SK-N-SH treated with all-trans-retinoic acid at 6 μM for 48 hours (cell line): ENCODE data around the gene RASAL2.

Experiments used
- ATAC-seq: fragments of 200-7000 bp; cut with Tn5 transposase; 3 replicates; pipeline ENCODE4 v1.9.1; 2020; ENCODE audit warnings: mild to moderate bottlenecking, moderate library complexity
- ARNTL ChIP-seq: fragments of 450-650 bp; formaldehyde crosslinking; IDR thresholded peaks from 2 replicates; pipeline ENCODE4 v1.5.0; 2020; ENCODE audit warnings: low read depth, mild to moderate bottlenecking, moderate library complexity, borderline replicate concordance
- BACH2 ChIP-seq: fragments of 250-450 bp; sonication (Bioruptor Pico); IDR thresholded peaks from 2 replicates; pipeline ENCODE4 v1.9.0; 2021; ENCODE audit warnings: mild to moderate bottlenecking, borderline replicate concordance
- CSDC2 ChIP-seq: fragments of 250-450 bp; sonication (Bioruptor Pico); IDR thresholded peaks from 2 replicates; pipeline ENCODE4 v1.5.0; 2020; ENCODE audit warnings: mild to moderate bottlenecking, moderate library complexity
- ESRRG ChIP-seq: fragments of 250-450 bp; sonication (Bioruptor Pico); IDR thresholded peaks from 2 replicates; pipeline ENCODE4 v1.6.1; 2021; ENCODE audit warnings: mild to moderate bottlenecking
- ISL1 ChIP-seq: fragments of 250-450 bp; sonication (Bioruptor Pico); IDR thresholded peaks from 2 replicates; pipeline ENCODE4 v2.1.2; 2022; ENCODE audit warnings: mild to moderate bottlenecking, moderate library complexity
- OSR1 ChIP-seq: fragments of 250-450 bp; sonication (Bioruptor Pico); IDR thresholded peaks from 2 replicates; pipeline ENCODE4 v1.8.0; 2022; ENCODE audit warnings: moderate library complexity, mild to moderate bottlenecking, inconsistent platforms
- PPARA ChIP-seq: fragments of 250-450 bp; sonication (Bioruptor Pico); IDR thresholded peaks from 2 replicates; pipeline ENCODE4 v1.5.0; 2020; ENCODE audit warnings: mild to moderate bottlenecking, borderline replicate concordance
- RARB ChIP-seq: fragments of 250-450 bp; sonication (Bioruptor Pico); IDR thresholded peaks from 2 replicates; pipeline ENCODE4 v1.8.0; 2021; ENCODE audit warnings: mild to moderate bottlenecking, moderate library complexity
- SNAI2 ChIP-seq: fragments of 250-450 bp; sonication (Bioruptor Pico); IDR thresholded peaks from 2 replicates; pipeline ENCODE4 v1.5.0; 2020; ENCODE audit warnings: mild to moderate bottlenecking, moderate library complexity
- TCF4 ChIP-seq: fragments of 250-450 bp; sonication (Bioruptor Pico); IDR thresholded peaks from 2 replicates; pipeline ENCODE4 v1.8.0; 2021; ENCODE audit warnings: mild to moderate bottlenecking, moderate library complexity, borderline replicate concordance
- TOX ChIP-seq: fragments of 250-450 bp; sonication (Bioruptor Pico); IDR thresholded peaks from 2 replicates; pipeline ENCODE4 v1.8.0; 2021; ENCODE audit warnings: mild to moderate bottlenecking, moderate library complexity, borderline replicate concordance
- ZC3H10 ChIP-seq: fragments of 250-450 bp; sonication (Bioruptor Pico); IDR thresholded peaks from 2 replicates; pipeline ENCODE4 v1.5.1; 2021; ENCODE audit warnings: mild to moderate bottlenecking, moderate library complexity
- ZFP3 ChIP-seq: fragments of 250-450 bp; sonication (Bioruptor Pico); IDR thresholded peaks from 2 replicates; pipeline ENCODE4 v1.5.0; 2020; ENCODE audit warnings: mild to moderate bottlenecking, moderate library complexity
- ZFP30 ChIP-seq: fragments of 450-650 bp; formaldehyde crosslinking; IDR thresholded peaks from 2 replicates; pipeline ENCODE4 v1.5.0; 2022; ENCODE audit warnings: mild to moderate bottlenecking, moderate library complexity
- ZNF70 ChIP-seq: fragments of 450-650 bp; formaldehyde crosslinking; IDR thresholded peaks from 2 replicates; pipeline ENCODE4 v1.5.0; 2020; ENCODE audit warnings: mild to moderate bottlenecking, moderate library complexity
- ZNF8 ChIP-seq: fragments of 450-650 bp; formaldehyde crosslinking; IDR thresholded peaks from 2 replicates; pipeline ENCODE4 v1.5.0; 2020; ENCODE audit warnings: mild to moderate bottlenecking, moderate library complexity
- TF ChIP-seq, protein P1 (sequence below): fragments of 250-450 bp; sonication (Bioruptor Pico); IDR thresholded peaks from 2 replicates; pipeline ENCODE4 v1.5.1; 2020; ENCODE audit warnings: low read depth, mild to moderate bottlenecking, moderate library complexity
- TF ChIP-seq, protein P2 (sequence below): fragments of 250-450 bp; sonication (Bioruptor Pico); IDR thresholded peaks from 2 replicates; pipeline ENCODE4 v1.5.0; 2020; ENCODE audit warnings: mild to moderate bottlenecking, moderate library complexity
- TF ChIP-seq, protein P3 (sequence below): fragments of 250-450 bp; sonication (Bioruptor Pico); IDR thresholded peaks from 2 replicates; pipeline ENCODE4 v1.5.1; 2021; ENCODE audit warnings: mild to moderate bottlenecking, moderate library complexity
- TF ChIP-seq, protein P4 (sequence below): fragments of 250-450 bp; sonication (Bioruptor Pico); IDR thresholded peaks from 2 replicates; pipeline ENCODE4 v1.8.0; 2021; ENCODE audit warnings: low read depth, mild to moderate bottlenecking, moderate library complexity, borderline replicate concordance

The RASAL2 gene

DNA sequence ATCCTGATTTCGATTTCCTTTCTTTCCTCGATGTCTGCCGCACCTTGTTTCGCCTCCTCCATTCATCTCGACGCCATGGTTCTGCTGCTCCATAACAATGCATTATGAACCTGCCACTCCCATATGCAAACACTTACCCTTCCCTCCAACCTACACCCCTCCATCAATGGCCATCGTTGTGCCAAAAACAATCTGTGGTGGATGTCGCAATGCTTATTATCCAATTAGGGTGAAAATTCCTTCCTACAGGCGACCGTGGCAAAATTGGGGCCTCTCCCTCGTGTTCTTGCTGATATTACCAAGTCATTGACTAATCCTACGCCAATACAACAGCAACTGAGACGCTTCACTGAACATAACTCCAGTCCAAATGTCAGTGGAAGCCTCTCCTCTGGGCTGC lies 362.6 kb downstream of the RASAL2 start:
- TF ChIP-seq, protein P1, sequence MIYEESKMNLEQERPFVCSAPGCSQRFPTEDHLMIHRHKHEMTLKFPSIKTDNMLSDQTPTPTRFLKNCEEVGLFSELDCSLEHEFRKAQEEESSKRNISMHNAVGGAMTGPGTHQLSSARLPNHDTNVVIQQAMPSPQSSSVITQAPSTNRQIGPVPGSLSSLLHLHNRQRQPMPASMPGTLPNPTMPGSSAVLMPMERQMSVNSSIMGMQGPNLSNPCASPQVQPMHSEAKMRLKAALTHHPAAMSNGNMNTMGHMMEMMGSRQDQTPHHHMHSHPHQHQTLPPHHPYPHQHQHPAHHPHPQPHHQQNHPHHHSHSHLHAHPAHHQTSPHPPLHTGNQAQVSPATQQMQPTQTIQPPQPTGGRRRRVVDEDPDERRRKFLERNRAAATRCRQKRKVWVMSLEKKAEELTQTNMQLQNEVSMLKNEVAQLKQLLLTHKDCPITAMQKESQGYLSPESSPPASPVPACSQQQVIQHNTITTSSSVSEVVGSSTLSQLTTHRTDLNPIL (CRISPR knock-in tag), result no peak
- TF ChIP-seq ZC3H10 (CRISPR knock-in tag) (no peak), ZNF70 (CRISPR knock-in tag) (no peak)
- TF ChIP-seq, all 23 proteins: peak for 0
- ATAC-seq, result no peak

DNA sequence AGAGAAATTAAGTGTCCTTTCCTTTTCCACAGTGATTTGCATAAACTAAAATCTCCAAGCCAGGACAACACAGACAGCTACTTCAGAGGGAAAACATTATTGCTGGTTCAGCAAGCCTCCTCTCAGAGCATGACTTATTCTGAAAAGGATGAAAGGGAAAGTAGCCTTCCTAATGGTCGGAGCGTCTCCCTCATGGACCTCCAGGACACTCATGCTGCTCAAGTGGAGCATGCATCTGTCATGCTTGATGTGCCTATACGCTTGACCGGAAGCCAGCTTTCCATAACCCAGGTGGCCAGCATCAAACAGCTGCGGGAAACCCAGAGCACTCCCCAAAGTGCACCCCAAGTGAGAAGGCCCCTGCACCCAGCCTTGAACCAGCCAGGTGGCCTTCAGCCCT lies 363.7 kb downstream of the RASAL2 start:
- TF ChIP-seq ISL1, result no peak
- TF ChIP-seq OSR1 (CRISPR knock-in tag), result no peak
- TF ChIP-seq, protein P2, sequence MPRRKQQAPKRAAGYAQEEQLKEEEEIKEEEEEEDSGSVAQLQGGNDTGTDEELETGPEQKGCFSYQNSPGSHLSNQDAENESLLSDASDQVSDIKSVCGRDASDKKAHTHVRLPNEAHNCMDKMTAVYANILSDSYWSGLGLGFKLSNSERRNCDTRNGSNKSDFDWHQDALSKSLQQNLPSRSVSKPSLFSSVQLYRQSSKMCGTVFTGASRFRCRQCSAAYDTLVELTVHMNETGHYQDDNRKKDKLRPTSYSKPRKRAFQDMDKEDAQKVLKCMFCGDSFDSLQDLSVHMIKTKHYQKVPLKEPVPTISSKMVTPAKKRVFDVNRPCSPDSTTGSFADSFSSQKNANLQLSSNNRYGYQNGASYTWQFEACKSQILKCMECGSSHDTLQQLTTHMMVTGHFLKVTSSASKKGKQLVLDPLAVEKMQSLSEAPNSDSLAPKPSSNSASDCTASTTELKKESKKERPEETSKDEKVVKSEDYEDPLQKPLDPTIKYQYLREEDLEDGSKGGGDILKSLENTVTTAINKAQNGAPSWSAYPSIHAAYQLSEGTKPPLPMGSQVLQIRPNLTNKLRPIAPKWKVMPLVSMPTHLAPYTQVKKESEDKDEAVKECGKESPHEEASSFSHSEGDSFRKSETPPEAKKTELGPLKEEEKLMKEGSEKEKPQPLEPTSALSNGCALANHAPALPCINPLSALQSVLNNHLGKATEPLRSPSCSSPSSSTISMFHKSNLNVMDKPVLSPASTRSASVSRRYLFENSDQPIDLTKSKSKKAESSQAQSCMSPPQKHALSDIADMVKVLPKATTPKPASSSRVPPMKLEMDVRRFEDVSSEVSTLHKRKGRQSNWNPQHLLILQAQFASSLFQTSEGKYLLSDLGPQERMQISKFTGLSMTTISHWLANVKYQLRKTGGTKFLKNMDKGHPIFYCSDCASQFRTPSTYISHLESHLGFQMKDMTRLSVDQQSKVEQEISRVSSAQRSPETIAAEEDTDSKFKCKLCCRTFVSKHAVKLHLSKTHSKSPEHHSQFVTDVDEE, result no peak
- TF ChIP-seq ZFP3 (CRISPR knock-in tag), result no peak
- TF ChIP-seq ZNF8, result no peak
- TF ChIP-seq ESRRG, result no peak
- TF ChIP-seq ZNF70 (CRISPR knock-in tag), result no peak
- TF ChIP-seq ZFP30 (CRISPR knock-in tag), result no peak
- no peak for TF ChIP-seq PPARA
- ATAC-seq, result no peak

DNA sequence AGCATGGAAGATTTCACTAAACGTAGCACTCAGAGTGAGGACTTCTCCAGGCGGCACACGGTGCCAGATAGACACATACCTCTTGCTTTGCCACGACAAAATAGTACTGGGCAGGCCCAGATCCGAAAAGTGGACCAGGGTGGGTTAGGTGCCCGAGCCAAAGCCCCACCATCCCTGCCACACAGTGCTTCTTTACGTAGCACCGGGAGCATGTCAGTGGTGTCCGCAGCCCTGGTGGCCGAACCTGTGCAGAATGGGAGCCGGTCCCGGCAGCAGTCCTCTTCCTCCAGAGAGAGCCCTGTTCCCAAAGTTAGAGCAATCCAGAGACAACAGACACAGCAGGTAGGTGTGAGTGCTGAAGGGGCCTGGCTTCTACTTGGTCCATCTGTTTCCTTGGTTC lies 364.3 kb downstream of the RASAL2 start:
- no peak for ATAC-seq

DNA sequence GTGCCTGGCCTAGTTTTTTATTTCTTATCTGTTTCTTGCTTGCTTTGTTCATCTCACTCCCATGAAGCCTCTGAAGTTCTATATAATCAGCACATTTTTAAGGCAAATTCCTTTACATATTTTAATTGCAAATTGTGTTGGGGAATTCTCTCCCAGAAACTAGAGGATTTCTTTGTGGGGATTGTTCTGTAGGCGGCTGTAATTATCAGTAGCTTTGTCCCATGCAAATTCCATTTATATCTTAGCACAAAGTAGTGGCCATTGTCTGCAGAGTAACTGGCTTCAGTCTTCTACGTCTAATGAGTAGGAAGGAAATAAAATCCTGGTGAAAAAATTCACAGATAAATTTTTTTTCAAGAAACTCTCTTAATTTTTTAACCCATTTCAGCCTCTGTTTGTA lies 367.2 kb downstream of the RASAL2 start:
- no peak for ATAC-seq
- TF ChIP-seq, protein P2, result no peak
- TF ChIP-seq, protein P3, sequence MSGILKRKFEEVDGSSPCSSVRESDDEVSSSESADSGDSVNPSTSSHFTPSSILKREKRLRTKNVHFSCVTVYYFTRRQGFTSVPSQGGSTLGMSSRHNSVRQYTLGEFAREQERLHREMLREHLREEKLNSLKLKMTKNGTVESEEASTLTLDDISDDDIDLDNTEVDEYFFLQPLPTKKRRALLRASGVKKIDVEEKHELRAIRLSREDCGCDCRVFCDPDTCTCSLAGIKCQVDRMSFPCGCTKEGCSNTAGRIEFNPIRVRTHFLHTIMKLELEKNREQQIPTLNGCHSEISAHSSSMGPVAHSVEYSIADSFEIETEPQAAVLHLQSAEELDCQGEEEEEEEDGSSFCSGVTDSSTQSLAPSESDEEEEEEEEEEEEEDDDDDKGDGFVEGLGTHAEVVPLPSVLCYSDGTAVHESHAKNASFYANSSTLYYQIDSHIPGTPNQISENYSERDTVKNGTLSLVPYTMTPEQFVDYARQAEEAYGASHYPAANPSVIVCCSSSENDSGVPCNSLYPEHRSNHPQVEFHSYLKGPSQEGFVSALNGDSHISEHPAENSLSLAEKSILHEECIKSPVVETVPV, result no peak

More for the DNA sequence above, 364.3 kb downstream of the RASAL2 start:
- TF ChIP-seq RARB (CRISPR knock-in tag) (no peak), CSDC2 (CRISPR knock-in tag) (no peak), ZFP30 (CRISPR knock-in tag) (no peak), ZNF70 (CRISPR knock-in tag) (no peak), TOX (CRISPR knock-in tag) (no peak), SNAI2 (CRISPR knock-in tag) (no peak), TCF4 (CRISPR knock-in tag) (no peak), BACH2 (CRISPR knock-in tag) (no peak), ZNF8 (no peak), ARNTL (CRISPR knock-in tag) (no peak), ESRRG (no peak), ZC3H10 (CRISPR knock-in tag) (no peak), ZFP3 (CRISPR knock-in tag) (no peak)
- TF ChIP-seq, protein P3, result no peak
- TF ChIP-seq, protein P4, sequence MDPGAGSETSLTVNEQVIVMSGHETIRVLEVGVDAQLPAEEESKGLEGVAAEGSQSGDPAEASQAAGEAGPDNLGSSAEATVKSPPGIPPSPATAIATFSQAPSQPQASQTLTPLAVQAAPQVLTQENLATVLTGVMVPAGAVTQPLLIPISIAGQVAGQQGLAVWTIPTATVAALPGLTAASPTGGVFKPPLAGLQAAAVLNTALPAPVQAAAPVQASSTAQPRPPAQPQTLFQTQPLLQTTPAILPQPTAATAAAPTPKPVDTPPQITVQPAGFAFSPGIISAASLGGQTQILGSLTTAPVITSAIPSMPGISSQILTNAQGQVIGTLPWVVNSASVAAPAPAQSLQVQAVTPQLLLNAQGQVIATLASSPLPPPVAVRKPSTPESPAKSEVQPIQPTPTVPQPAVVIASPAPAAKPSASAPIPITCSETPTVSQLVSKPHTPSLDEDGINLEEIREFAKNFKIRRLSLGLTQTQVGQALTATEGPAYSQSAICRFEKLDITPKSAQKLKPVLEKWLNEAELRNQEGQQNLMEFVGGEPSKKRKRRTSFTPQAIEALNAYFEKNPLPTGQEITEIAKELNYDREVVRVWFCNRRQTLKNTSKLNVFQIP (CRISPR knock-in tag), result no peak
- TF ChIP-seq, protein P1 (CRISPR knock-in tag), result no peak
